ENCODE results near the gene EXOC6B. TPM values are rescaled to one million over a fixed set of nuclear protein-coding genes. Genes with fewer than 3 reads are reported as not detected.

Gene EXOC6B
- total RNA-seq, 2 donors from 2014 or later = 51.3 to 68.9 TPM

DNA sequence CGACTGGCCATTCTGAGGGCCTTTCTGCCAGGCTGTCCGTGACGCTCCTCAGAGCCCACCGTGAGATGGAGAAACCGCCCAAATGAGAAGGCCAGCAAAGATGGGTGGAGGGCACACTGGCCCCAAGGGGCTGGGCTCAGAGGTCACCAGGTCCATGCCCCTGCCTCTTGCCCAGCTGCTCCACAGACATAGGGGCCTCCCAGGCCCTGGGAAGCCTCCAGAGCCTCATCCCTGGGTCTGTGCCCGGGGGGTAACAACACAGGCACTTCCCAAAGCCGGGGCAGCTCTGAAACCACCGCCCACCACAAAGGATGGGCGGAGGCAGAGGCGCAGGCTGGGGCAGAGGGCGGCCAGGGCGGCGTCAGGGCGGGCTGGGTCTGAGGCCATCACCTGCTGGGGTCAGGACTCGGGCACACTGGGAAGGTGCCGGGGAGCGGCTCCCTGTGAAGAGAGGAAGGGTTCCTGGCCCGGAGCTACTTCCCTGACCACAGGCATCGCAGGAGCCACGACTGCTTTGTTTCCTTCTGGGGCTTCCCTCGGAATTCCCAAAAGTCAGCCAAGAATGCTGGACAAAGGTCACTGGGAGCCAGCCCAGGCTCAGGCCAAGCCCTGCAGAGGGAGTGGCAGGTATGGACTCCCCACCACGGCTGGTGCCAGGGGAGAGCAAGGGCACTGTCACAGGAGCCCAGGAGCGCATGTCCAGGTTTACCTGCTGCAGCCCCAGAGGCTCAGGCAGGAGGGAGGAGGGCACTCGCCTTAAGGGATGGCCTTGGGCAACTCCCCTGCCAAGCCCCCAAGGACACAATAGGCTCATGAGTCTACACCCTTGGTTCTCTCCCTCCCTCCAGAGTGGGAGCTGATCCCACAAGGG is 687.6 kb downstream of the EXOC6B start:
- DNase-seq = peak; percentile 47
- H3K9ac ChIP-seq (ENCODE audit: extremely low read depth, low read length, poor library complexity, severe bottlenecking) = no peak overlapping the region
- H3K9me3 Mint-ChIP-seq = no peaks in the 10 kb centered on the region
- H3K4me3 ChIP-seq (ENCODE audit: low read length) = no peak overlapping the region
- H3K36me3 Mint-ChIP-seq (ENCODE audit: low read depth) = no peaks in the 10 kb centered on the region
- H3K36me3 ChIP-seq (ENCODE audit: control insufficient read depth, insufficient read depth, low read length) = no peaks in the 10 kb centered on the region
- TF ChIP-seq, protein P1, sequence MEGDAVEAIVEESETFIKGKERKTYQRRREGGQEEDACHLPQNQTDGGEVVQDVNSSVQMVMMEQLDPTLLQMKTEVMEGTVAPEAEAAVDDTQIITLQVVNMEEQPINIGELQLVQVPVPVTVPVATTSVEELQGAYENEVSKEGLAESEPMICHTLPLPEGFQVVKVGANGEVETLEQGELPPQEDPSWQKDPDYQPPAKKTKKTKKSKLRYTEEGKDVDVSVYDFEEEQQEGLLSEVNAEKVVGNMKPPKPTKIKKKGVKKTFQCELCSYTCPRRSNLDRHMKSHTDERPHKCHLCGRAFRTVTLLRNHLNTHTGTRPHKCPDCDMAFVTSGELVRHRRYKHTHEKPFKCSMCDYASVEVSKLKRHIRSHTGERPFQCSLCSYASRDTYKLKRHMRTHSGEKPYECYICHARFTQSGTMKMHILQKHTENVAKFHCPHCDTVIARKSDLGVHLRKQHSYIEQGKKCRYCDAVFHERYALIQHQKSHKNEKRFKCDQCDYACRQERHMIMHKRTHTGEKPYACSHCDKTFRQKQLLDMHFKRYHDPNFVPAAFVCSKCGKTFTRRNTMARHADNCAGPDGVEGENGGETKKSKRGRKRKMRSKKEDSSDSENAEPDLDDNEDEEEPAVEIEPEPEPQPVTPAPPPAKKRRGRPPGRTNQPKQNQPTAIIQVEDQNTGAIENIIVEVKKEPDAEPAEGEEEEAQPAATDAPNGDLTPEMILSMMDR (conservative IDR thresholded peaks at IDR 0.05) = no peak
- no peak overlapping the region for H3K27ac Mint-ChIP-seq
- H3K4me1 Mint-ChIP-seq = peaks cover 2% of the 10 kb centered on the region
- H3K9me3 ChIP-seq (ENCODE audit: control insufficient read depth, low read length) = no peaks in the 10 kb centered on the region
- H3K27me3 Mint-ChIP-seq (ENCODE audit: insufficient read depth) = peaks cover 55% of the 10 kb centered on the region
- H3K27me3 ChIP-seq (ENCODE audit: control insufficient read depth, insufficient read depth, low read length, poor library complexity, severe bottlenecking) = peaks cover 52% of the 10 kb centered on the region
- H3K4me3 Mint-ChIP-seq = no peak overlapping the region
- no peaks in the 10 kb centered on the region for H3K4me1 ChIP-seq (ENCODE audit: control insufficient read depth, insufficient read depth, low read length)
- 79 to 84% methylated on average over 17 to 24 of the region's 24 CpGs for WGBS, 2 experiments (ENCODE audit: insufficient coverage in 1 of 2, insufficient read length in 1 of 2)
- no peak overlapping the region for H3K27ac ChIP-seq (ENCODE audit: low read depth, low read length)

DNA sequence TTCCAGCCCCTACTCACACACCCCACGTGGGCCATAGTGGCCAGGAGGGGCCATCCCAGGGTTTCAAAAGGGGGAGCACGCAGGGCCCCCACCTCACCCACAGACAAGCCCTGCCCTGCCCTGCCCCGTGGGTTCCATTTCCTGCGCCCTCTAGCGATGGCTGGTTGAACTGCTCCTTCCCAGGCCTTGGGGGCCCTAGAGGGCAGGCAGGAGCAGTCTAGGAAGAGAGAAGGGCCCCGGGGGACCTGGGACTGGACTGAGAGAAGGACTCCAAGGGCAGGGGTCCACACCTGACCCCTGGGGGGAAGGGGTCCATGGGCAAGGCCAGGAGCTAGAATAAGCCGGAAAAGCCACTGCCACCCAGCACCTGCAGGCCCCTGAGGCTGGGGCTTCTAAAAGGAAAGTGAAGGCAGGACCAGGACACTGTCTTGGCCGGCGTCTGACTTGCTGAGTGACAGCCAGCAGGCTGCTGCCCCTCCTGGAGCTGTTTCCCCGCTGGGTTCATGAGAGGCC is 688.3 kb downstream of the EXOC6B start:
- H3K27ac Mint-ChIP-seq = no peak overlapping the region
- H3K27me3 Mint-ChIP-seq (ENCODE audit: insufficient read depth) = peaks cover 48% of the 10 kb centered on the region
- Histone ChIP-seq H3K4me3 (ENCODE audit: low read length) (no peak overlapping the region), H3K9me3 (ENCODE audit: control insufficient read depth, low read length) (no peaks in the 10 kb centered on the region), H3K36me3 (ENCODE audit: control insufficient read depth, insufficient read depth, low read length) (no peaks in the 10 kb centered on the region), H3K27me3 (ENCODE audit: control insufficient read depth, insufficient read depth, low read length, poor library complexity, severe bottlenecking) (peaks cover 45% of the 10 kb centered on the region), H3K9ac (ENCODE audit: extremely low read depth, low read length, poor library complexity, severe bottlenecking) (no peak overlapping the region), H3K4me1 (ENCODE audit: control insufficient read depth, insufficient read depth, low read length) (no peaks in the 10 kb centered on the region), H3K27ac (ENCODE audit: low read depth, low read length) (no peak overlapping the region)
- no peak overlapping the region for H3K4me3 Mint-ChIP-seq
- no peaks in the 10 kb centered on the region for H3K9me3 Mint-ChIP-seq
- 17 to 30% methylated on average over 4 to 10 of the region's 10 CpGs for WGBS, 2 experiments (ENCODE audit: insufficient coverage in 1 of 2, insufficient read length in 1 of 2)
- DNase-seq = peak; percentile 95
- TF ChIP-seq, protein P1 (conservative IDR thresholded peaks at IDR 0.05) = peak; percentile 97
- H3K4me1 Mint-ChIP-seq = peaks cover 2% of the 10 kb centered on the region
- H3K36me3 Mint-ChIP-seq (ENCODE audit: low read depth) = no peaks in the 10 kb centered on the region

DNA sequence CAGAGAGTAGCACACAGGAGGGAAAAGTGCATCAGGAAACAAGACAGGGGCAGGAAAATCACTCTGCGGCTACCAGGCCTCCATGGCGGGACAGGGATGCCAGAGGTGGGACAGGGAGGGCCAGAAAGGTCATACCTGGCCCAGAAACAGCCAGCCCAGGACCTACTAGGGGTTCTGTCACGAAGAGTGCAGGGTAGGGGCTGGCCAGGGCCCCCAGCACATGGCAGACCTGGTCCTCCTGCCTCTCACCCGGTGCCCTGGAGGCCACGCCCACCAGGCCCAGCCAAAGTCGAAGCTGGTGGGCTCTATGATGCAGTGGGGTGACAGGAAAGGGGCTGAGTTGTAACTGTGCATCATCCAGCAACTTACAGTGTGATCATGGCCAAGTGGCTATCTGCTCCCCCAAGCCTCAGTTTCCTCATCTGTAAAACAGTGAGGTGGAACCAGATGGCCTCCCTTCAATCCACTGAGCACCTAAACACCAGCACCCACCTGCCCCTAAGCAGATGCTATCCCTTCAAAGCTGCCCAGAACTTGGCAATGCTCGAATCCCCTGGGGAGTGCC is 688.8 kb downstream of the EXOC6B start:
- Mint-ChIP-seq H3K36me3 (ENCODE audit: low read depth) (no peaks in the 10 kb centered on the region), H3K27me3 (ENCODE audit: insufficient read depth) (peaks cover 43% of the 10 kb centered on the region), H3K27ac (no peak overlapping the region), H3K4me3 (no peak overlapping the region), H3K4me1 (no peaks in the 10 kb centered on the region), H3K9me3 (no peaks in the 10 kb centered on the region)
- 72 to 74% methylated on average over 6 to 7 of the region's 7 CpGs for WGBS, 2 experiments (ENCODE audit: insufficient coverage in 1 of 2, insufficient read length in 1 of 2)
- H3K27me3 ChIP-seq (ENCODE audit: control insufficient read depth, insufficient read depth, low read length, poor library complexity, severe bottlenecking) = peaks cover 40% of the 10 kb centered on the region
- H3K36me3 ChIP-seq (ENCODE audit: control insufficient read depth, insufficient read depth, low read length) = no peaks in the 10 kb centered on the region
- no peaks in the 10 kb centered on the region for H3K4me1 ChIP-seq (ENCODE audit: control insufficient read depth, insufficient read depth, low read length)
- DNase-seq = no peak
- H3K9me3 ChIP-seq (ENCODE audit: control insufficient read depth, low read length) = no peaks in the 10 kb centered on the region
- H3K9ac ChIP-seq (ENCODE audit: extremely low read depth, low read length, poor library complexity, severe bottlenecking) = no peak overlapping the region
- TF ChIP-seq, protein P1 (conservative IDR thresholded peaks at IDR 0.05) = no peak
- H3K27ac ChIP-seq (ENCODE audit: low read depth, low read length) = no peak overlapping the region
- H3K4me3 ChIP-seq (ENCODE audit: low read length) = no peak overlapping the region
